Type B pancreatic cell (in vitro differentiated cells): ENCODE data around the gene SERGEF. TPM values are rescaled to one million over a fixed set of nuclear protein-coding genes. Genes with fewer than 3 reads are reported as not detected.

Experiments
- DNase-seq: peaks from one replicate; pipeline ENCODE4 v3.0.0; 2021; ENCODE audit warnings: mixed read lengths; ENCODE audit not compliant: unreplicated experiment; ENCODE audit errors: extremely low spot score
- H3K27ac Mint-ChIP-seq: 2 replicates; pipeline ENCODE4 v1.8.0; 2021; ENCODE audit warnings: mild to moderate bottlenecking, mixed read lengths
- H3K27me3 Mint-ChIP-seq: 2 replicates; pipeline ENCODE4 v1.8.0; 2021; ENCODE audit warnings: mixed read lengths
- H3K36me3 Mint-ChIP-seq: 2 replicates; pipeline ENCODE4 v1.8.0; 2021; ENCODE audit warnings: mixed read lengths
- H3K4me1 Mint-ChIP-seq: one replicate; pipeline ENCODE4 v1.8.0; 2021; ENCODE audit warnings: mixed read lengths; ENCODE audit not compliant: unreplicated experiment
- H3K4me3 Mint-ChIP-seq: 2 replicates; pipeline ENCODE4 v1.8.0; 2021; ENCODE audit warnings: mild to moderate bottlenecking, mixed read lengths
- H3K9me3 Mint-ChIP-seq: 2 replicates; pipeline ENCODE4 v1.8.0; 2021; ENCODE audit warnings: mixed read lengths
- total RNA-seq: library from RNA; stranded (reverse); gene quantifications from 2 replicates; pipeline ENCODE4 v1.2.1, GENCODE V29; 2021; ENCODE audit warnings: low replicate concordance
- TF ChIP-seq, protein P1 (sequence below): fragments of 200-600 bp; sonication (generic); conservative IDR thresholded peaks from 2 replicates; pipeline ENCODE4 v1.5.0; 2021; ENCODE audit warnings: antibody characterized with exemption, mild to moderate bottlenecking

The SERGEF gene
- total RNA-seq, 1 donor from 2014 or later, result 26.4 TPM

DNA sequence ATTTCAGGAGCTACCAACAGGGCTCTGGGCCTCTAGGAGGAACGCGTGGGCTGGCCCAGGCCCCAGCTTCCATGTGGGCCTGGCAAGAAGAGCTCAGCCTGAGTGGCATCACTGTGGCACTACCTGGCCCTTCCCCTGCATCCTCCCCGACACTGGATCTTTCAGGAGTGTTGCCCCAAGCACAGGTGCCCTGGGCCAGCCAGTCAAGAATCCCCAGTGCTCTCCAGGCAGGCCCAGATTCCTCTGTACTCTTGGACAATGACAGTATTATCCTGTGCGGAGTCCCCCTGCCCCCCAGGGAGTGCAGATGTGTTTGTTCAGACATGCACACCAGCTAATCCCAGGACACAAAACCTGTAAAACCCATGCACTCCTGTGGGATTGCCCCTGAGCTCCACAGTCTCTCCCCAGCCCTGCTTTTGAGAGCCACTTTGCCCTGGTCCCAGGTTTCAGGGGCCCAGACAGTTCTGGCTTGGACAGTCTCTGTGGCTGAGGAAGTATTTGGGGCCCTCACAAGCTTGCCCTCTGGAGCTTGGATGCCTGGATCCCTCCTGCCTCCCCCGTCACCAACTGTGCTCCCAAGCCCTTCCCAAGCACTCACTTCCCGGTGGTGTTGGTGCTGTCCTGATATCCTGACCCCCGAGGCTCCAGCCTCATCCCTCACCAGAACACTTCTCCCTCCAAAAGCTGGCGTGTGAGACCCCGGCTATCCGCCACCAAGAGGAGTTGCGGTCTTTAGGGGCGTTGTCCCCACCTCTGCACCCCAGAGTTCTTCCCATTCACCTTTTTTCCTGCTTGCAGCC is 238.4 kb downstream of the SERGEF start:
- TF ChIP-seq, protein P1, sequence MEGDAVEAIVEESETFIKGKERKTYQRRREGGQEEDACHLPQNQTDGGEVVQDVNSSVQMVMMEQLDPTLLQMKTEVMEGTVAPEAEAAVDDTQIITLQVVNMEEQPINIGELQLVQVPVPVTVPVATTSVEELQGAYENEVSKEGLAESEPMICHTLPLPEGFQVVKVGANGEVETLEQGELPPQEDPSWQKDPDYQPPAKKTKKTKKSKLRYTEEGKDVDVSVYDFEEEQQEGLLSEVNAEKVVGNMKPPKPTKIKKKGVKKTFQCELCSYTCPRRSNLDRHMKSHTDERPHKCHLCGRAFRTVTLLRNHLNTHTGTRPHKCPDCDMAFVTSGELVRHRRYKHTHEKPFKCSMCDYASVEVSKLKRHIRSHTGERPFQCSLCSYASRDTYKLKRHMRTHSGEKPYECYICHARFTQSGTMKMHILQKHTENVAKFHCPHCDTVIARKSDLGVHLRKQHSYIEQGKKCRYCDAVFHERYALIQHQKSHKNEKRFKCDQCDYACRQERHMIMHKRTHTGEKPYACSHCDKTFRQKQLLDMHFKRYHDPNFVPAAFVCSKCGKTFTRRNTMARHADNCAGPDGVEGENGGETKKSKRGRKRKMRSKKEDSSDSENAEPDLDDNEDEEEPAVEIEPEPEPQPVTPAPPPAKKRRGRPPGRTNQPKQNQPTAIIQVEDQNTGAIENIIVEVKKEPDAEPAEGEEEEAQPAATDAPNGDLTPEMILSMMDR, result no peak
- no peak overlapping the region for H3K27ac Mint-ChIP-seq
- DNase-seq, result no peak
- peaks cover 5% of the 10 kb centered on the region for H3K27me3 Mint-ChIP-seq
- no peaks in the 10 kb centered on the region for H3K9me3 Mint-ChIP-seq
- H3K4me1 Mint-ChIP-seq, result peaks cover 6% of the 10 kb centered on the region
- no peaks in the 10 kb centered on the region for H3K36me3 Mint-ChIP-seq
- H3K4me3 Mint-ChIP-seq, result no peak overlapping the region

DNA sequence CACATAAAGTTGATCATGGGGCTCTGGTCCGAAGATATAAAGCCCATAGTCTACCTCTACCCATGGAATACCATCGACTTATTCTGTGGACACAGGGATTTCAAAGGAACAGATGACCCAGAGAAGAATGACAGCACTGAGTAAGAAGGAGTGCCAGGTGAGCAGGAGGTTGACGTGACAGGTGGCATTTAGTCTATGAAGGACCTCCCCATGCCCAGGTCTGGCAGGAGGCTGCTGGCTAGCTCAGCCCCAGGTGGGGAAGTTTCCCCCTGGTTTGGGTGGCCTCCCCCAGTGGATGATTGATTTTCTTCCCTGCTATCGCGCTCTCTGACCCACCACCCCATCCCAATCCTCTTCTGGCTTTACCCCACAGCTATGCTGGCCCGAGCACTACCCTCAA is 239.2 kb downstream of the SERGEF start:
- Mint-ChIP-seq H3K4me3 (no peak overlapping the region), H3K27ac (no peak overlapping the region), H3K4me1 (peaks cover 6% of the 10 kb centered on the region), H3K9me3 (no peaks in the 10 kb centered on the region), H3K36me3 (no peaks in the 10 kb centered on the region), H3K27me3 (peaks cover 5% of the 10 kb centered on the region)
- TF ChIP-seq, protein P1, result no peak
- DNase-seq, result no peak

DNA sequence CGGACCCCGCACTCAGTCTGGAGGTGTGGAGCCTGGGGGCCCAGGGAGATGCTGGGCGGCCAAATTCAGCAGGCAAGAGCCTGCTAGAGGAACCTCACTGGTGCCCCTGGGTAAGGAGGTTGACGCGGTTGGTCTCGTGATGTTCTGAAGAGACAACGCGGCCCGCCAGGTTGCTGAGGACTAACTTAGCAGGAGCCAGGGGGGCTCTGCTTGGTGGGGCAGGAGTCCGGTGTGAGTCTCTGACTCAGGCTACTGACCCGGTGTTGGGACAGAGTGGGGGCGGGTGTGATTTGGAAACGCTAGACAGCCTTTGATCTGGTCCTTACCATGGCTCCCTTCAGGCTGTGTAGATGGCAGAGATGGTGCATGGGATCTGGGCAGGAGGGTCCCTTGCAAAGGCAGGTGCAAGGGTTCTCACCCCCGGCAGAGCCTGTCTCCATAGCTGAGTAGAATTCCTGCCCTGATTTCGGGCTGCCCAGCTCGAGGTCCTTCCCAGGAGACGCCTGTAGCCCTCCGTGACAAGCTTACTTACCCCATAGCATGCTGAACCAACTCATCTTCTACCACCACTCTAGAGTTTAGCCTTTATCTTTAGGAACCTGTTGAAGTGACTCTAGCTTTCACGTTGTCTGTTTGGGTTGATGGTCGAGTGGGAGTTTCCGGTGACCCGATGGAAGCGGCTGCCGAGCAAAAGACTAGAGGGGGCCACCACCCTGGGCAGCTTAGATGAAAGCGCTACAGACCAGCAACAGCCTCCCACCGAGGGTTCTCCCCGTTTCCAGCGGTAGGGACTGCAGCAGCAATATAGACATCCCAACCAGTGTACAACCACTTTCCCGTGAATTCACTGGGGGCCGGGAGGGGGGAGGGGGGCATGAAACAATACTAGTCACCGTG is 239.9 kb downstream of the SERGEF start:
- no peak for DNase-seq
- Mint-ChIP-seq H3K36me3 (no peaks in the 10 kb centered on the region), H3K9me3 (no peaks in the 10 kb centered on the region), H3K4me1 (peaks cover 6% of the 10 kb centered on the region), H3K27me3 (peaks cover 5% of the 10 kb centered on the region), H3K4me3 (no peak overlapping the region), H3K27ac (no peak overlapping the region)
- TF ChIP-seq, protein P1, result no peak

DNA sequence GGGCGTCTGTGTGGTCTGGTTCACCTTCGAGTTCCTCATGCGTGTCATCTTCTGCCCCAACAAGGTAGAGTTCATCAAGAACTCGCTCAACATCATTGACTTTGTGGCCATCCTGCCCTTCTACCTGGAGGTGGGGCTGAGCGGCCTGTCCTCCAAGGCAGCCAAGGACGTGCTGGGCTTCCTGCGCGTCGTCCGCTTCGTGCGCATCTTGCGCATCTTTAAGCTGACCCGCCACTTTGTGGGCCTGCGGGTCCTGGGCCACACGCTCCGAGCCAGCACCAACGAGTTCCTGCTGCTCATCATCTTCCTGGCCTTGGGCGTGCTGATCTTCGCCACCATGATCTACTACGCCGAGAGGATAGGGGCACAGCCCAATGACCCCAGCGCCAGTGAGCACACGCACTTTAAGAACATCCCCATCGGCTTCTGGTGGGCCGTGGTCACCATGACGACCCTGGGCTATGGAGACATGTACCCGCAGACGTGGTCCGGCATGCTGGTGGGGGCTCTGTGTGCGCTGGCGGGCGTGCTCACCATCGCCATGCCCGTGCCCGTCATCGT is 240.9 kb downstream of the SERGEF start:
- Mint-ChIP-seq H3K4me1 (peaks cover 6% of the 10 kb centered on the region), H3K27me3 (peaks cover 2% of the 10 kb centered on the region), H3K36me3 (no peaks in the 10 kb centered on the region), H3K9me3 (no peaks in the 10 kb centered on the region), H3K27ac (no peak overlapping the region), H3K4me3 (no peak overlapping the region)
- DNase-seq, result no peak
- TF ChIP-seq, protein P1, result no peak

DNA sequence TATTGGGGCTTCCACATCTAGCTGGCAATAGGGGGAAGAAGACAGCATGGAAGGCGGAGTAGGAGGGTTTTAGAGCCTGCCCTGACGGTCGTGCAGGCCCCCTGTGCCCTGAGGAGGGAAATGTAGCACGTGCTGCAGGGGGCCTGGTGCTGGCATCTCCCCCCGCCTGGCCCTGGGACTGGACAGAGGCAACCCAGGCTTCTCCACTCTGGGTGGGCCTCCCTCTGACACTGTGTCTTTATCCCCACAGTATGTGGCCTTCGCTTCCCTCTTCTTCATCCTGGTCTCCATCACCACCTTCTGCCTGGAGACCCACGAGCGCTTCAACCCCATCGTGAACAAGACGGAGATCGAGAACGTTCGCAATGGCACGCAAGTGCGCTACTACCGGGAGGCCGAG is 241.4 kb downstream of the SERGEF start:
- no peaks in the 10 kb centered on the region for H3K9me3 Mint-ChIP-seq
- peaks cover 6% of the 10 kb centered on the region for H3K4me1 Mint-ChIP-seq
- DNase-seq, result no peak
- H3K4me3 Mint-ChIP-seq, result no peak overlapping the region
- peaks cover 2% of the 10 kb centered on the region for H3K27me3 Mint-ChIP-seq
- H3K27ac Mint-ChIP-seq, result no peak overlapping the region
- H3K36me3 Mint-ChIP-seq, result no peaks in the 10 kb centered on the region
- TF ChIP-seq, protein P1, result no peak
